ENCODE data around the gene SAMM50.
"Not testable (repeated sequence)": the region's sequence is repeated elsewhere in the genome, so short reads cannot be mapped to it uniquely, and the experiment has no call there.

Gene SAMM50

GRCh38 chr22:44000123-44000522, 44.9 kb downstream of the SAMM50 start:
- DNase-seq (ENCODE audit: low spot score): no peak

- no peak for DNase-seq (ENCODE audit: low spot score)
These were observed 46.3 kb downstream of the SAMM50 start for GRCh38 chr22:44001521-44001920.

GRCh38 chr22:44002324-44002723, 47.1 kb downstream of the SAMM50 start:
- DNase-seq (ENCODE audit: low spot score): no peak

- DNase-seq (ENCODE audit: low spot score): no peak
These were observed 47.8 kb downstream of the SAMM50 start for GRCh38 chr22:44002997-44003396.

- no peak for DNase-seq (ENCODE audit: low spot score)
These were observed 48.3 kb downstream of the SAMM50 start for GRCh38 chr22:44003405-44004103.

- no peak for DNase-seq (ENCODE audit: low spot score)
These were observed 48.8 kb downstream of the SAMM50 start for GRCh38 chr22:44004104-44004460.

GRCh38 chr22:44005524-44005923, 50.3 kb downstream of the SAMM50 start:
- DNase-seq (ENCODE audit: low spot score): no peak

GRCh38 chr22:44012162-44012561, 56.9 kb downstream of the SAMM50 start:
- no peak for DNase-seq (ENCODE audit: low spot score)

- DNase-seq (ENCODE audit: low spot score): no peak
These were observed 57.3 kb downstream of the SAMM50 start for GRCh38 chr22:44012591-44012990.

- DNase-seq (ENCODE audit: low spot score): no peak
These were observed 59.0 kb downstream of the SAMM50 start for GRCh38 chr22:44014241-44014640.

- DNase-seq (ENCODE audit: low spot score): not testable (repeated sequence)
These were observed 61.3 kb downstream of the SAMM50 start for GRCh38 chr22:44016586-44016985.

- DNase-seq (ENCODE audit: low spot score): no peak
These were observed 63.4 kb downstream of the SAMM50 start for GRCh38 chr22:44018594-44018993.

- no peak for DNase-seq (ENCODE audit: low spot score)
These were observed 64.2 kb downstream of the SAMM50 start for GRCh38 chr22:44019416-44019815.

GRCh38 chr22:44019846-44020245, 64.6 kb downstream of the SAMM50 start:
- DNase-seq (ENCODE audit: low spot score): no peak

GRCh38 chr22:44020981-44021380, 65.7 kb downstream of the SAMM50 start:
- peak; percentile 22 for DNase-seq (ENCODE audit: low spot score)

GRCh38 chr22:44023404-44024287, 68.4 kb downstream of the SAMM50 start:
- peak; percentile 55 for DNase-seq (ENCODE audit: low spot score)

GRCh38 chr22:44024288-44024921, 69.2 kb downstream of the SAMM50 start, which contains the start of gene PARVB:
TSS of gene PARVB (plus strand) at chr22:44024302. CDS start at chr22:44024340, 38 bp downstream.
- DNase-seq (ENCODE audit: low spot score): peak; percentile 22

GRCh38 chr22:44025171-44026065, 70.2 kb downstream of the SAMM50 start:
- no peak for DNase-seq (ENCODE audit: low spot score)

- DNase-seq (ENCODE audit: low spot score): no peak
These were observed 70.9 kb downstream of the SAMM50 start for GRCh38 chr22:44026066-44026629.

- no peak for DNase-seq (ENCODE audit: low spot score)
These were observed 71.6 kb downstream of the SAMM50 start for GRCh38 chr22:44026630-44027511.

All from kidney tubule cell (primary cell).